Right atrium auricular region (tissue), 2 donors: ENCODE data around the gene WDR4. TPM values are rescaled to one million over a fixed set of nuclear protein-coding genes. Genes with fewer than 3 reads are reported as not detected.
"Not testable (repeated sequence)": the region's sequence is repeated elsewhere in the genome, so short reads cannot be mapped to it uniquely, and the experiment has no call there.

Source experiments
- DNase-seq: peaks from one replicate; pipeline ENCODE4 v3.0.0-alpha.2; 2019; ENCODE audit warnings: low spot score
- H3K27ac ChIP-seq, 2 donors: fragments of 200-600 bp; sonication (generic); 1 replicate in 1 of 2; 2 replicates in 1 of 2; pipeline ENCODE4 v1.5.1; 2016 to 2019
- H3K27me3 ChIP-seq, 2 donors: fragments of 200-600 bp; sonication (generic); one replicate each; pipeline versions ENCODE4 v1.5.1 to v1.6.0; 2017 to 2019
- H3K36me3 ChIP-seq: fragments of 200-600 bp; sonication (generic); one replicate; pipeline ENCODE4 v1.5.1; 2016
- H3K4me1 ChIP-seq, 2 donors: fragments of 200-600 bp; sonication (generic); one replicate each; pipeline versions ENCODE4 v1.5.1 to v1.6.0; 2017 to 2019
- H3K4me3 ChIP-seq, 2 donors: fragments of 200-600 bp; sonication (generic); 1 replicate in 1 of 2; 2 replicates in 1 of 2; pipeline ENCODE4 v1.5.1; 2017 to 2019; ENCODE audit warnings: mild to moderate bottlenecking in 1 of 2, moderate library complexity in 1 of 2
- H3K9me3 ChIP-seq, 2 donors: fragments of 200-600 bp; sonication (generic); one replicate each; pipeline ENCODE4 v1.5.1; 2019
- total RNA-seq, 2 donors: library from RNA; depleted of rRNA; stranded (reverse); fragments of >200 nt; gene quantifications; one replicate each; pipeline ENCODE4 v1.1.0, GENCODE V29; 2016
- TF ChIP-seq, protein P1 (sequence below), 2 donors: fragments of 200-600 bp; sonication (generic); IDR thresholded peaks; one replicate each; pipeline ENCODE4 v1.5.1; 2019; ENCODE audit warnings: antibody characterized with exemption in 2 of 2

WDR4 gene
- total RNA-seq, 2 donors from 2014 or later = 1.7 to 4.8 TPM

DNA sequence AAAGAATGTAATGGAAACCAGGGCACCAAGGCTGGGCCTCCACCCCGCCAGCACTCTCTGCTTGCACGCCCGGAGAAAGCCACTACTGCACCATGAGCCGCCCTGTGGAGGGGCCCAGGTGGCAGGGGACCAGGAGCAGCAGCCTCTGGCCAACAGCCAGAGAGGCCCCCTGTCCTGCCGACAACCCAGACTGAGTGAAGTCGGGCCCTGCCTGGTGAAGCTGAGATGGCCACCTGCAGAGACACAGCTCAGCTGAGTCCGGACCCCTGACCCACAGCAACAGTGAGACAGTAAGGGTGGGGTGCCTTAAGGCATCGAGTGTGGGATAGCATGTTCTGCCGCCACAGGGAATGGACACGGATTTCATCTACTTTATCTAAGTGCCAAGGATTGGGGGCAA lies 28.9 kb downstream of the WDR4 start:
- Histone ChIP-seq H3K27ac (no peak overlapping the region), H3K9me3 (no peaks in the 10 kb centered on the region), H3K36me3 (peaks cover 52% of the 10 kb centered on the region), H3K4me1 (no peaks in the 10 kb centered on the region), H3K27me3 (no peaks in the 10 kb centered on the region), H3K4me3 (no peak overlapping the region)
- TF ChIP-seq, protein P1, sequence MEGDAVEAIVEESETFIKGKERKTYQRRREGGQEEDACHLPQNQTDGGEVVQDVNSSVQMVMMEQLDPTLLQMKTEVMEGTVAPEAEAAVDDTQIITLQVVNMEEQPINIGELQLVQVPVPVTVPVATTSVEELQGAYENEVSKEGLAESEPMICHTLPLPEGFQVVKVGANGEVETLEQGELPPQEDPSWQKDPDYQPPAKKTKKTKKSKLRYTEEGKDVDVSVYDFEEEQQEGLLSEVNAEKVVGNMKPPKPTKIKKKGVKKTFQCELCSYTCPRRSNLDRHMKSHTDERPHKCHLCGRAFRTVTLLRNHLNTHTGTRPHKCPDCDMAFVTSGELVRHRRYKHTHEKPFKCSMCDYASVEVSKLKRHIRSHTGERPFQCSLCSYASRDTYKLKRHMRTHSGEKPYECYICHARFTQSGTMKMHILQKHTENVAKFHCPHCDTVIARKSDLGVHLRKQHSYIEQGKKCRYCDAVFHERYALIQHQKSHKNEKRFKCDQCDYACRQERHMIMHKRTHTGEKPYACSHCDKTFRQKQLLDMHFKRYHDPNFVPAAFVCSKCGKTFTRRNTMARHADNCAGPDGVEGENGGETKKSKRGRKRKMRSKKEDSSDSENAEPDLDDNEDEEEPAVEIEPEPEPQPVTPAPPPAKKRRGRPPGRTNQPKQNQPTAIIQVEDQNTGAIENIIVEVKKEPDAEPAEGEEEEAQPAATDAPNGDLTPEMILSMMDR (IDR thresholded peaks at IDR 0.05) = no peak
- no peak for DNase-seq

- H3K4me3 ChIP-seq = no peak overlapping the region
- peaks cover 46% of the 10 kb centered on the region for H3K36me3 ChIP-seq
- H3K9me3 ChIP-seq = no peaks in the 10 kb centered on the region
- no peak overlapping the region for H3K27ac ChIP-seq
- no peaks in the 10 kb centered on the region for H3K27me3 ChIP-seq
- TF ChIP-seq, protein P1 (IDR thresholded peaks at IDR 0.05) = no peak
- H3K4me1 ChIP-seq = no peaks in the 10 kb centered on the region
- DNase-seq = no peak
Measured at GRCh38 chr21:42849759-42850412, 29.5 kb downstream of the WDR4 start.

DNA sequence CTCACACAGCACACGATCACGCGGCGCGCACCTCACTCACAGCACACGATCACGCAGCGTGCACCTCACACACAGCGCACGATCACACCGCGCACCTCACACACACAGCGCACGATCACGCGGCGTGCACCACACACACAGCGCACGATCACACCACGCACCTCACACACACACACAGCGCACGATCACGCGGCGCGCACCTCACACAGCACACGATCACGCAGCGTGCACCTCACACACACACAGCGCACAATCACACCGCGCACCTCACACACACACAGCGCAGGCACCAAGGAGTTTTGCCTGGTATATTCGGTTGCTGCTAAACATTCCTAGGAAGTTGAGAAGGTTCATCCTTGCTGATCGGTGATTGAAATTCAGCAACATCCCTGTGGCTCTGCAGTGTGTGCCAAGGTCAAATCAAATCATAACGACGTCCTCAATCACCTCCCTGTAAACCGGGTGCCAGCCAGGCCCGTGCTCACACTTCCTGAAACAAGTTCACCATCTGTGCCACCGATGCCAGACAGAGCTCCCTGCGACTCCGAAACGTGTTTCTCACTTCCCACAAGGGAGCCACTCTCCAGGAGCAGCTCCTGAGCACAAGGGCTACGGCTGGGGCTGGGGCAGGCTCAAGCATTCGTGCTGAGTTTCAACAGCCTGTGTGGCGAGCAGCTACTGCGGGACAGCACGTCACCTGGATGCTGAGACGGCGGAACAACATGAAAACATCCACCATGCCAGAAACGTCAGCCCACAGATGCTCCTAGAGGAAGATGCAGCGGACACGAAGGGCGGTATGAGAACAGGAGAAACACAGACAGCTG lies 30.2 kb downstream of the WDR4 start:
- Histone ChIP-seq H3K27ac (no peak overlapping the region), H3K36me3 (peaks cover 38% of the 10 kb centered on the region), H3K4me3 (no peak overlapping the region), H3K4me1 (no peaks in the 10 kb centered on the region), H3K27me3 (no peaks in the 10 kb centered on the region), H3K9me3 (no peaks in the 10 kb centered on the region)
- TF ChIP-seq, protein P1 (IDR thresholded peaks at IDR 0.05) = no peak
- no peak for DNase-seq

GRCh38 chr21:42848144-42848931 lies 31.0 kb downstream of the WDR4 start:
- H3K4me3 ChIP-seq, H3K9me3 ChIP-seq, H3K27me3 ChIP-seq, H3K27ac ChIP-seq, H3K4me1 ChIP-seq, DNase-seq: not testable (repeated sequence)
- H3K36me3 ChIP-seq = peaks cover 30% of the 10 kb centered on the region

- peaks cover 28% of the 10 kb centered on the region for H3K36me3 ChIP-seq
- no peak overlapping the region for H3K27ac ChIP-seq
- no peaks in the 10 kb centered on the region for H3K27me3 ChIP-seq
- TF ChIP-seq, protein P1 (IDR thresholded peaks at IDR 0.05) = no peak
- no peaks in the 10 kb centered on the region for H3K4me1 ChIP-seq
- no peak for DNase-seq
- H3K9me3 ChIP-seq = no peaks in the 10 kb centered on the region
- H3K4me3 ChIP-seq = no peak overlapping the region
Measured at GRCh38 chr21:42847726-42848125, 31.6 kb downstream of the WDR4 start.
